PFSK-1 (cell line): ENCODE results near the gene NAT8L.

Experiments used
- FOXP2 ChIP-seq: optimal IDR thresholded peaks from 2 replicates; pipeline ENCODE3; 2011; ENCODE audit warnings: borderline replicate concordance, control low read depth, inconsistent platforms; ENCODE audit not compliant: insufficient read depth; ENCODE audit errors: extremely low read length, extremely low read depth
- REST ChIP-seq, 2 experiments: IDR thresholded peaks; 2 replicates each; pipeline versions ENCODE4 v1.6.1 to v1.8.0; 2011 to 2012; ENCODE audit warnings: low read depth in 2 of 2, low read length in 2 of 2, control low read depth in 1 of 2, inconsistent platforms in 1 of 2, mild to moderate bottlenecking in 1 of 2, moderate library complexity in 1 of 2; ENCODE audit not compliant: insufficient read depth in 1 of 2
- SIN3A ChIP-seq: IDR thresholded peaks from 2 replicates; pipeline ENCODE4 v1.6.1; 2012; ENCODE audit warnings: mild to moderate bottlenecking, low read length, moderate library complexity, borderline replicate concordance; ENCODE audit not compliant: insufficient read depth

GRCh38 chr4:2075987-2076907, 17.1 kb downstream of the NAT8L start:
- TF ChIP-seq FOXP2 (no peak), REST (IDR thresholded peaks at IDR 0.05; ENCODE audit: insufficient read depth in 1 of 2, low read depth in 2 of 2, low read length in 2 of 2) (no peak), SIN3A (no peak)
